Suprapubic skin (tissue), 4 donors: ENCODE results near the gene FSCN2. TPM values are rescaled to one million over a fixed set of nuclear protein-coding genes. Genes with fewer than 3 reads are reported as not detected.

Experiments used
- DNase-seq, 2 donors: peaks; one replicate each; pipeline ENCODE4 v3.0.0-alpha.2; 2019; ENCODE audit warnings: low spot score in 2 of 2
- H3K27ac ChIP-seq: fragments of 200-600 bp; sonication (generic); one replicate; pipeline ENCODE4 v1.5.1; 2019
- H3K27me3 ChIP-seq: fragments of 200-600 bp; sonication (generic); one replicate; pipeline ENCODE4 v1.5.1; 2019
- H3K36me3 ChIP-seq: fragments of 200-600 bp; sonication (generic); one replicate; pipeline ENCODE4 v1.5.1; 2019
- H3K4me1 ChIP-seq: fragments of 200-600 bp; sonication (generic); one replicate; pipeline ENCODE4 v1.5.1; 2019
- H3K4me3 ChIP-seq: fragments of 200-600 bp; sonication (generic); one replicate; pipeline ENCODE4 v1.5.1; 2019; ENCODE audit warnings: mild to moderate bottlenecking
- H3K9me3 ChIP-seq: fragments of 200-600 bp; sonication (generic); one replicate; pipeline ENCODE4 v1.5.1; 2019
- CTCF ChIP-seq, 2 donors: fragments of 200-600 bp in 1 of 2; fragments of 450-650 bp in 1 of 2; sonication (generic) in 1 of 2; IDR thresholded peaks; one replicate each; pipeline ENCODE4 v1.5.1; 2016 to 2019; ENCODE audit warnings: antibody characterized with exemption in 2 of 2, mild to moderate bottlenecking in 1 of 2, moderate library complexity in 1 of 2
- EP300 ChIP-seq: sonication (generic); formaldehyde crosslinking; IDR thresholded peaks from one replicate; pipeline ENCODE4 v1.6.1; 2017; ENCODE audit warnings: antibody characterized with exemption
- POLR2A ChIP-seq, 2 donors: fragments of 450-650 bp; IDR thresholded peaks; one replicate each; pipeline ENCODE4 v1.6.1; 2017; ENCODE audit warnings: antibody characterized with exemption in 2 of 2, mild to moderate bottlenecking in 2 of 2, moderate library complexity in 2 of 2
- POLR2AphosphoS5 ChIP-seq, 3 donors: sonication (generic); formaldehyde crosslinking; IDR thresholded peaks; one replicate each; pipeline ENCODE4 v1.6.1; 2017; ENCODE audit warnings: antibody characterized with exemption in 3 of 3
- WGBS: methylation state at CpG from one replicate; pipeline ENCODE4 v1.1.5; 2018; 5-methylcytosine and 5-hydroxymethylcytosine counted together
- total RNA-seq, 4 donors: library from RNA; depleted of rRNA; stranded (reverse); fragments of >200 nt; gene quantifications; one replicate each; pipeline ENCODE4 v1.1.0, GENCODE V29; 2016

FSCN2 gene
- total RNA-seq, 4 donors from 2014 or later = 0.52 to 4.7 (median 3.3) TPM

GRCh38 chr17:81482673-81483072, 45.5 kb upstream of the FSCN2 start:
- Histone ChIP-seq H3K4me1 (peaks cover 42% of the 10 kb centered on the region), H3K9me3 (no peaks in the 10 kb centered on the region), H3K4me3 (no peak overlapping the region), H3K27ac (no peak overlapping the region), H3K36me3 (no peaks in the 10 kb centered on the region), H3K27me3 (peaks cover 4% of the 10 kb centered on the region)
- 52% methylated on average over 11 of the region's 11 CpGs for WGBS
- no peak for TF ChIP-seq POLR2AphosphoS5 (IDR thresholded peaks at IDR 0.05)
- no peak for TF ChIP-seq EP300
- TF ChIP-seq CTCF (IDR thresholded peaks at IDR 0.05) = no peak
- TF ChIP-seq POLR2A (IDR thresholded peaks at IDR 0.05) = no peak
- DNase-seq = peak in 1 of 2 donors; percentile 67

DNA sequence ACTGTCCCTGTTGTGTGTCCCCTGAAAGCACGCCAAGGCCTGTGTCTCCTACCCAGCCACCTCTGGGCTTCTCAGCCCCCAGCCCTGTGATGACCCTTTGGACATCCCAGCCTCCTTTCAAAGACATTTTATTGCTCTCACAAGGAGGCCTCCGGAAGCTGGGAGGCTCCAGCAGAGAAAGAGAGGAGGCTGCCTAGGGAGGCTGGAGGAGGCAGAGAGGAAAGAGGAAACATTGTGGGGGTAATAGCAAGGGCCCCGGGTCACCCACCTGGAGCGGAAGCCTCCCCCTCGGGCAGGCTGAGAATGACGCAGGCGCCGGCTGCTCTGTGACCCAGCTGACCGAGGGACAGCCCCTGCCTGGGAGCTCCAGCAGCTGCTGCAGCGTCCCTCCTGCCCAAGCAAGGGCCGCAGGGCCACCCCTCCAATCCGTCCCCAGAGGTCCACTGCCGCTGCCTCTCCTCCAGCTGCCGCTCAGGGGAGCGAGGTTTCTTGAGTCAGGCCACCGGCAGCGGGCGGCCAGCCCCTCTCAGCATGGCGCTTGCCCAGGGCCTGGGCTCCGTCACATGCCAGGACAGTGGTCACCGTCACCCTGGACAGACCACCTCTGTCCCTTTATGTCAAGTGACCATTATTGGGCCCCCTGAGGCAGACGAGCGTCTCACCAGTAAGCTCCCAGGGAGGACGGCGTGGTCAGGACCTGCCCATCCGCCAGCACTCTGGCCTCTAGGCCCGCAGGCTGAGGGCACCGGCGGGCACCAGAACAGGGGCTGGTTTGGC, 44.9 kb upstream of the FSCN2 start:
- TF ChIP-seq CTCF (IDR thresholded peaks at IDR 0.05) (no peak), EP300 (no peak), POLR2AphosphoS5 (IDR thresholded peaks at IDR 0.05) (no peak), POLR2A (IDR thresholded peaks at IDR 0.05) (no peak)
- Histone ChIP-seq H3K27ac (no peak overlapping the region), H3K4me3 (peak overlapping the region; percentile 41), H3K36me3 (no peaks in the 10 kb centered on the region), H3K9me3 (no peaks in the 10 kb centered on the region), H3K27me3 (peaks cover 4% of the 10 kb centered on the region), H3K4me1 (peaks cover 48% of the 10 kb centered on the region)
- DNase-seq = peak in 1 of 2 donors; percentile 70
- 74% methylated on average over 12 of the region's 29 CpGs for whole genome bisulfite sequencing

DNA sequence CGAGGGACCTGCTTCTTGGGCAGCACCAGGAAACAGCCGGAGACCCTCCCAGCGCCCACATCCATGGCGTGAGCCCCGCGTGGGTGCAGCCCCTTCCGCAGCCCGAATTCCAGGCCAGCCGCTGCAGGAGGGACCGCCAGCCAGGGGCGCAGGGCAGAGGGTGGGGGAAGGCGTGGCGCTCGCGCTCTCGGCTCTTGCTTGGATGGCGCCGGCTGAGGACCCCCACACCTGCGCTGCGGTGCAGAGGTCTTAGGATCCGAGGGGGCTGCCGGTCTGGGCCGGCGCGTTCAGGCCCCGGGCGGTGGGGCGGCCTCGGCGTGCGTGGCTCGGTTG, 44.3 kb upstream of the FSCN2 start:
- H3K4me1 ChIP-seq = peaks cover 53% of the 10 kb centered on the region
- peak overlapping the region; percentile 41 for H3K4me3 ChIP-seq
- H3K36me3 ChIP-seq = no peaks in the 10 kb centered on the region
- no peak for TF ChIP-seq CTCF (IDR thresholded peaks at IDR 0.05)
- no peak for TF ChIP-seq POLR2AphosphoS5 (IDR thresholded peaks at IDR 0.05)
- TF ChIP-seq EP300 = no peak
- TF ChIP-seq POLR2A (IDR thresholded peaks at IDR 0.05) = no peak
- WGBS = 9% methylated on average over 18 of the region's 32 CpGs
- H3K9me3 ChIP-seq = no peaks in the 10 kb centered on the region
- no peak for DNase-seq
- peaks cover 4% of the 10 kb centered on the region for H3K27me3 ChIP-seq
- H3K27ac ChIP-seq = no peak overlapping the region

DNA sequence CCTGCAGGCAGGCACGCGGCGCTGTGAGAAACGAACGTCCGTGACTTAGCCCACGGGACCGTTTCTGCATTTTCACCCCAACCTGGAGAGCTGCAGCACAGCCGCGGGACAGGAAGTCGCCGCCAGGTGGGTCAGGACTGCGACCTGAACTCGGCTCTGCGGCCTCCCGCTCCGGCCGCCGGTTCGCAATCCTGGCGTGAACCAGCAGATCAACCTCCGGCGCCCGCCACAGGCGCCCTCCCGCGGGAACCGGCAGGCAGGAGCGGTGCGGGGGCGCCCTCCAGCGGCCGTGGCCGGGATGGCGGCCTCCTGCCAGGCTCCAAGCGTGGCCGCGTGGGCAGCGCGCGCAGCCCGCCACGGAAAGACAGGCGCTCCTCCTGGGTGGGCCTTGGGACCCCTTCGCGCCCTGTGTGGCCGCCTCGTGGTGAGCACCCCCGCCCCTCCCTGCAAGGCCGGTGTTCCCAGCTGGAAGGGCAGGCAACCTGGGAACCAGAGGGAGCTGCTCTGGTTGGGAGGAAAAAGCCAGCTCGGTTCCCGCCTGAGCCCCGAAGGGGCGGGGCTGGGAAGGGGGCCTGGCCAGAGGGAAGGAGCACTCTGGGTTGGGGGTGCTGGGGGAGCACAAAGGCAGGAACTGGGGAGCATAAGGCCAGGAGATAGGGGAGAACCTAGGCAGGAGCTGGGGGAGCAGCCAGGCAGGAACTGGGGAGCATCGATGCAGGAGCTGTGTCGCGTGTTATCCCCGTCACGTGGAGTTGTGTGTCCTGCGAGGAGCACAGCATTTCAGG, 43.8 kb upstream of the FSCN2 start:
- TF ChIP-seq POLR2A (IDR thresholded peaks at IDR 0.05) (no peak), CTCF (IDR thresholded peaks at IDR 0.05) (peak; percentile 97 to 100), POLR2AphosphoS5 (IDR thresholded peaks at IDR 0.05) (peak in 1 of 3 donors; percentile 29)
- Histone ChIP-seq H3K27ac (no peak overlapping the region), H3K27me3 (peaks cover 4% of the 10 kb centered on the region), H3K9me3 (no peaks in the 10 kb centered on the region), H3K4me1 (peaks cover 56% of the 10 kb centered on the region), H3K4me3 (peak overlapping the region; percentile 41), H3K36me3 (no peaks in the 10 kb centered on the region)
- peak; percentile 89 to 93 for DNase-seq
- 4% methylated on average over 47 of the region's 60 CpGs for WGBS

DNA sequence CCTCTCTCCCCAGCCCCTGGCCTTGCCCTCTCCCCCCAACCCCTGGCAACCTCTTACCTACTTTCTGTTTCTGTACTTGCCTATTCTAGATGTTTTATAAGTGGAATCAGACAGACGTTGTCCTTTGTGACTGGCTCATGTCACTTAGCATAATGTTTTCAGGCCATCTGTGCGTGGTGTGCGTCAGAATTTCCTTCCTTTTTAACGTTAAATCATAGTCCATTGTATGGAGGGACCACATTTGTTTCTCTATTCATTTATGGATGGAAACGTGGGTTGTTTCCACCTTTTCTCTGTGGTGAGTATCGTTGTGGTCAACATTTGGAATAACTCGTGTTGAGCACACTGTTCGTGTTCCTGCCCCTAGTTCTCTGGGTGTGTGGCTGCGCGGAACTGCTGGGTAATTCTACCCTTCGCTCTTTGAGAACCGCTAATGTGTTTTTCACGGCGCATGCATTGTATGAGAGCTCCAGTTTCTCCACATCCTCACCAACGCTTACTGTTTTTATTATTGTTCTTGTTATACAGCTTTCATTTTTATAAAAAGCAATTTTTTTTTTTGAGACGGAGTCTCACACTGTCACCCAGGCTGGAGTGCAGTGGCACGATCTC, 41.9 kb upstream of the FSCN2 start:
- no peak overlapping the region for H3K4me3 ChIP-seq
- no peak overlapping the region for H3K27ac ChIP-seq
- H3K27me3 ChIP-seq = peaks cover 13% of the 10 kb centered on the region
- H3K9me3 ChIP-seq = no peaks in the 10 kb centered on the region
- TF ChIP-seq POLR2AphosphoS5 (IDR thresholded peaks at IDR 0.05) (no peak), POLR2A (IDR thresholded peaks at IDR 0.05) (no peak), CTCF (IDR thresholded peaks at IDR 0.05) (no peak), EP300 (no peak)
- 75% methylated on average over 17 of the region's 17 CpGs for WGBS
- H3K36me3 ChIP-seq = no peaks in the 10 kb centered on the region
- H3K4me1 ChIP-seq = peaks cover 43% of the 10 kb centered on the region
- no peak for DNase-seq
